Left ventricle myocardium inferior (tissue), 1 donor: Measurements from ENCODE around the gene RASAL2. TPM values are rescaled to one million over a fixed set of nuclear protein-coding genes. Genes with fewer than 3 reads are reported as not detected.

Source experiments
- DNase-seq: peaks from one replicate; pipeline ENCODE4 v3.0.0-alpha.2; 2020
- H3K27ac ChIP-seq: fragments of 200-600 bp; replicated peaks from 2 replicates; pipeline ENCODE4 v1.8.0; 2021
- H3K27me3 ChIP-seq: fragments of 200-600 bp; 2 replicates; pipeline ENCODE4 v1.8.0; 2021; ENCODE audit warnings: low read depth
- H3K36me3 ChIP-seq: fragments of 200-600 bp; 2 replicates; pipeline ENCODE4 v1.8.0; 2021
- H3K4me1 ChIP-seq: fragments of 200-600 bp; 2 replicates; pipeline ENCODE4 v1.8.0; 2021
- H3K4me3 ChIP-seq: fragments of 200-600 bp; 2 replicates; pipeline ENCODE4 v1.8.0; 2021; ENCODE audit warnings: mild to moderate bottlenecking, moderate library complexity
- H3K9me3 ChIP-seq: fragments of 200-600 bp; replicated peaks from 2 replicates; pipeline ENCODE4 v1.8.0; 2021
- intact Hi-C: fragments of 100-400 bp; cut with micrococcal nuclease; formaldehyde crosslinking; loops from one replicate; pipeline ENCODE4 v1.11.0; 2022
- total RNA-seq: library from RNA; stranded (reverse); fragmentation: NEBNext Ultra II Directional; extraction: Animal tissue kit (Norgen Biotek cat#: 25700); gene quantifications from one replicate; pipeline ENCODE4 v1.2.1, GENCODE V29; 2021
- TF ChIP-seq, protein P1 (sequence below): fragments of 200-600 bp; IDR thresholded peaks from 2 replicates; pipeline ENCODE4 v1.8.0; 2021; ENCODE audit warnings: antibody characterized with exemption, mild to moderate bottlenecking, borderline replicate concordance
- donor health status: DM: no; HTN: yes; CAD: no; lungs with severe emphysema.

RASAL2 gene
- total RNA-seq, 1 donor from 2014 or later, result 28.3 TPM

GRCh38 chr1:178266113-178266512, 172.2 kb downstream of the RASAL2 start:
- intact Hi-C loops, result no loop called here
- DNase-seq, result no peak

DNA sequence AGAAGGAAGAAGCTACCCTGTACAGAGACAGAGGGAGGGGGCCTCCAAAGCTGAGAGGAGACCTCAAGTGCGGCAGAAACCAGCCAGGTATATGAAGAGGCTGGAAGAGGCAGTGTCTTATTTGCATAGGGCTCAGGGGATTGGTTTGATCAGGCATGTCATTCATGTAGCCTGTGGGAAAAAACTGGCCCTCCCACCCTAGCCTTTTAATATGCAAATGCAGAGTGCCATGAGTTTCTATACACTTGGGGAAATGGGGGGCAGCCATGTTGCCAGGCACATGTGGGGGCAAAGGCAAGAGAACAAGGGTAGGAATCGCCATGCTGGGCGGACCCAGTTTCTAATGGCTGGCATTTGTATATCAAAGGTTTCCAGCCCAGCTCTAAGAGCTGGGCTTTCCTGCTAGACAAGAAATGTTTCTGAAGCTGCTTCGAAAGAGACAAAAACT, 172.7 kb downstream of the RASAL2 start:
- TF ChIP-seq, protein P1, sequence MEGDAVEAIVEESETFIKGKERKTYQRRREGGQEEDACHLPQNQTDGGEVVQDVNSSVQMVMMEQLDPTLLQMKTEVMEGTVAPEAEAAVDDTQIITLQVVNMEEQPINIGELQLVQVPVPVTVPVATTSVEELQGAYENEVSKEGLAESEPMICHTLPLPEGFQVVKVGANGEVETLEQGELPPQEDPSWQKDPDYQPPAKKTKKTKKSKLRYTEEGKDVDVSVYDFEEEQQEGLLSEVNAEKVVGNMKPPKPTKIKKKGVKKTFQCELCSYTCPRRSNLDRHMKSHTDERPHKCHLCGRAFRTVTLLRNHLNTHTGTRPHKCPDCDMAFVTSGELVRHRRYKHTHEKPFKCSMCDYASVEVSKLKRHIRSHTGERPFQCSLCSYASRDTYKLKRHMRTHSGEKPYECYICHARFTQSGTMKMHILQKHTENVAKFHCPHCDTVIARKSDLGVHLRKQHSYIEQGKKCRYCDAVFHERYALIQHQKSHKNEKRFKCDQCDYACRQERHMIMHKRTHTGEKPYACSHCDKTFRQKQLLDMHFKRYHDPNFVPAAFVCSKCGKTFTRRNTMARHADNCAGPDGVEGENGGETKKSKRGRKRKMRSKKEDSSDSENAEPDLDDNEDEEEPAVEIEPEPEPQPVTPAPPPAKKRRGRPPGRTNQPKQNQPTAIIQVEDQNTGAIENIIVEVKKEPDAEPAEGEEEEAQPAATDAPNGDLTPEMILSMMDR, result no peak
- no peaks in the 10 kb centered on the region for H3K9me3 ChIP-seq
- H3K36me3 ChIP-seq, result no peaks in the 10 kb centered on the region
- peak overlapping the region; percentile 58 for H3K27ac ChIP-seq
- no peaks in the 10 kb centered on the region for H3K27me3 ChIP-seq
- H3K4me3 ChIP-seq, result no peak overlapping the region
- no peak for DNase-seq
- intact Hi-C loops, result no loop called here
- peaks cover 62% of the 10 kb centered on the region for H3K4me1 ChIP-seq

More at GRCh38 chr1:178266113-178266512, 172.2 kb downstream of the RASAL2 start:
- Histone ChIP-seq H3K27ac (no peak overlapping the region), H3K27me3 (no peaks in the 10 kb centered on the region), H3K36me3 (no peaks in the 10 kb centered on the region), H3K4me3 (no peak overlapping the region), H3K4me1 (peaks cover 62% of the 10 kb centered on the region), H3K9me3 (no peaks in the 10 kb centered on the region)
- TF ChIP-seq, protein P1, result no peak

DNA sequence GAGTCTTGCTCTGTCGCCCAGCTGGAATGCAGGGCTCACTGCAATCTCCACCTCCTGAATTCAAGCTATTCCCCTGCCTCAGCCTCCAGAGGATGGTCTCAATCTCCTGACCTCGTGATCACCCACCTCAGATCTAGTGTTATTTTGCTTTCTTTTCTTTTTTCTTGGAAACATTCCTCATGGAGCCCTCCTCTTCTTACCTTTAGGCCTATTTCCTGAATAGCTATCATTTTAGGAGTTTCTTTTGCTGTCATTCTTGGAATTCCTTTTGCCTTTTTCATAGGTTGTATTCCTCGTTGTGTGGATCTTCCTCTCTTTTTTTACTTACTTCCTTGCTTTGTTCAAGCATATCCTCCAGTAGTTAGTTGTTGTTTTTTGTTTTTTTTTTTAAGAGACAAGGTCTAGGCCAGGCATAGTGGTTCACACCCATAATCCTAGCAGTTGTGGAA, 173.8 kb downstream of the RASAL2 start:
- Histone ChIP-seq H3K27me3 (no peaks in the 10 kb centered on the region), H3K4me1 (peaks cover 59% of the 10 kb centered on the region), H3K27ac (peak overlapping the region; percentile 58), H3K36me3 (no peaks in the 10 kb centered on the region), H3K9me3 (no peaks in the 10 kb centered on the region), H3K4me3 (no peak overlapping the region)
- TF ChIP-seq, protein P1, result no peak
- intact Hi-C loops, result no loop called here
- no peak for DNase-seq

- H3K4me1 ChIP-seq, result peaks cover 65% of the 10 kb centered on the region
- H3K4me3 ChIP-seq, result no peak overlapping the region
- H3K27ac ChIP-seq, result no peak overlapping the region
- no peaks in the 10 kb centered on the region for H3K36me3 ChIP-seq
- H3K27me3 ChIP-seq, result no peaks in the 10 kb centered on the region
- no peak for DNase-seq
- no peaks in the 10 kb centered on the region for H3K9me3 ChIP-seq
- TF ChIP-seq, protein P1, result no peak
- intact Hi-C loops, result no loop called here
Measured at GRCh38 chr1:178271471-178271870, 177.6 kb downstream of the RASAL2 start.

DNA sequence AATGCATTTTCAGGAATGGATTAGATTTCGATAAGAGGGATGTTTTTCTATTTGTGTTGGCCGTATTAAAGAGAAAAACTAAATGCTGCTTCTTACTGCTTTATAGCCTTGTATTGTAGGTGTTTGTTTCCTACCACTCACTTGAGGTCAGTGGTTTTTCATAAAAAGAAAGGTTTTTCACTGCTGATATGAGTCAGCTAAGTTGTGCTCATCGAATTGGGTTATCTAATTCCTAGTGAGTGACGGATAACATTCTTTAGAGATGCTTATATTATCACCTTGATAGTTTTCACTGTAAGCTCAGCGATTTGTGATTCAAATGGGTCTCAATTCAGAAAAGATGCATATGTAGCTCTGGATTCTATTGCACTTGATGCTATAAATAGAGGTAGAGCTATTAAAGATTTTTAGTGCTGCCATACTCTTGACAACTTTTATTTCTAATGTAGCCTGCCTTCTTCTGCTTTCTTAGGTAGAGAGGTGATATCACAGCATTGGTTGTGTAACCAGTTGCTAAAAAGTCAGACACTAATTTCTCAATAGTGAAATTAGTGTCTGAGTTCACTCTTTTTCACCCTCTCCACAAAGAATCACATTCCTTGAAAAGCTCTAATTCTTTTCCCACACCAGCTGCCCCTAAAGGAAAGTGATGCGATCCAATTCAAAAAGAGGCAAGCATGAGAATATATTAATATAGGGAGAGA, 180.0 kb downstream of the RASAL2 start:
- H3K4me3 ChIP-seq, result no peak overlapping the region
- intact Hi-C loops, result no loop called here
- DNase-seq, result no peak
- no peaks in the 10 kb centered on the region for H3K36me3 ChIP-seq
- no peak overlapping the region for H3K27ac ChIP-seq
- peaks cover 66% of the 10 kb centered on the region for H3K4me1 ChIP-seq
- H3K9me3 ChIP-seq, result peaks cover 6% of the 10 kb centered on the region
- TF ChIP-seq, protein P1, result no peak
- no peaks in the 10 kb centered on the region for H3K27me3 ChIP-seq
